HepG2 (cell line): ENCODE results near the gene B4GALT2. TPM values are rescaled to one million over a fixed set of nuclear protein-coding genes. Genes with fewer than 3 reads are reported as not detected.
A peak's percentile ranks its signal among the peaks of the same experiment; 100 is the strongest.

Source experiments
- ATAD3A ChIP-seq: sonication (generic); formaldehyde crosslinking; IDR thresholded peaks from 2 replicates; pipeline ENCODE4 v1.4.0; 2020; ENCODE audit warnings: missing genetic modification reagents
- CHCHD3 ChIP-seq: sonication (generic); formaldehyde crosslinking; IDR thresholded peaks from 2 replicates; pipeline ENCODE4 v1.8.0; 2022; ENCODE audit warnings: mild to moderate bottlenecking, missing genetic modification reagents, moderate library complexity
- E2F2 ChIP-seq: sonication (generic); formaldehyde crosslinking; IDR thresholded peaks from 2 replicates; pipeline ENCODE4 v1.4.0; 2020; ENCODE audit warnings: missing genetic modification reagents, borderline replicate concordance
- ESRRA ChIP-seq: sonication (generic); formaldehyde crosslinking; IDR thresholded peaks from 2 replicates; pipeline ENCODE4 v1.5.1; 2020; ENCODE audit warnings: mild to moderate bottlenecking, low read depth, missing genetic modification reagents
- GMEB1 ChIP-seq: sonication (generic); formaldehyde crosslinking; IDR thresholded peaks from 2 replicates; pipeline ENCODE4 v1.5.1; 2020; ENCODE audit warnings: missing genetic modification reagents, mild to moderate bottlenecking, borderline replicate concordance
- IKZF1 ChIP-seq: fragments of 450-650 bp; IDR thresholded peaks from 2 replicates; pipeline ENCODE4 v1.7.1; 2016
- JUN ChIP-seq: sonication (generic); formaldehyde crosslinking; IDR thresholded peaks from 2 replicates; pipeline ENCODE4 v1.4.0; 2020; ENCODE audit warnings: mild to moderate bottlenecking, missing genetic modification reagents
- MBNL3 ChIP-seq: fragments of 250-450 bp; sonication (Bioruptor Pico); conservative IDR thresholded peaks from 2 replicates; pipeline ENCODE4 v1.8.0; 2022; ENCODE audit warnings: mild to moderate bottlenecking, inconsistent platforms
- NFYB ChIP-seq: sonication (generic); formaldehyde crosslinking; IDR thresholded peaks from 2 replicates; pipeline ENCODE4 v1.4.0; 2020; ENCODE audit warnings: missing genetic modification reagents
- RXRB ChIP-seq: IDR thresholded peaks from 2 replicates; pipeline ENCODE4 v1.6.1; 2016; ENCODE audit warnings: borderline replicate concordance, missing genetic modification reagents, missing compliant biosample characterization
- SUZ12 ChIP-seq: fragments of 150-350 bp; IDR thresholded peaks from 2 replicates; pipeline ENCODE4 v1.6.1; 2014; ENCODE audit warnings: low read depth, low read length
- TAF15 ChIP-seq: fragments of 200-400 bp; formaldehyde crosslinking; IDR thresholded peaks from one replicate; pipeline ENCODE4 v1.6.1; 2018; ENCODE audit warnings: mild to moderate bottlenecking, low read depth, low read length; ENCODE audit not compliant: poor library complexity, severe bottlenecking
- TFDP2 ChIP-seq: sonication (generic); formaldehyde crosslinking; IDR thresholded peaks from 2 replicates; pipeline ENCODE4 v1.4.0; 2020; ENCODE audit warnings: missing genetic modification reagents
- ZFYVE20 ChIP-seq: sonication (generic); formaldehyde crosslinking; IDR thresholded peaks from 2 replicates; pipeline ENCODE4 v1.8.0; 2023; ENCODE audit warnings: low read depth, mild to moderate bottlenecking, moderate library complexity, missing genetic modification reagents, borderline replicate concordance
- ZNF256 ChIP-seq: sonication (generic); formaldehyde crosslinking; conservative IDR thresholded peaks from 2 replicates; pipeline ENCODE4 v1.4.0; 2020; ENCODE audit warnings: missing genetic modification reagents
- ZNF33B ChIP-seq: sonication (generic); formaldehyde crosslinking; IDR thresholded peaks from 2 replicates; pipeline ENCODE4 v1.5.1; 2020; ENCODE audit warnings: mild to moderate bottlenecking, missing genetic modification reagents
- ZNF841 ChIP-seq: sonication (generic); formaldehyde crosslinking; IDR thresholded peaks from 2 replicates; pipeline ENCODE4 v1.8.1; 2023; ENCODE audit warnings: missing genetic modification reagents, borderline replicate concordance
- polyA plus RNA-seq, 8 experiments: library from polyadenylated mRNA; depleted of rRNA in 3 of 8; stranded (reverse) in 7 of 8; unstranded in 1 of 8; fragments of >200 nt; fragmentation: Illumina TruSeq in 4 of 8; extraction: Trizol in 4 of 8; gene quantifications; 2 replicates each; pipeline versions ENCODE4 v1.2.1 to v1.2.3, GENCODE V29; 2011 to 2016; ENCODE audit warnings: low read depth in 4 of 8, missing spikeins in 1 of 8, mixed read lengths in 1 of 8; ENCODE audit not compliant: insufficient read depth in 1 of 8
- total RNA-seq, 5 experiments: library from RNA; depleted of rRNA; stranded (reverse); fragments of >200 nt; fragmentation: Illumina TruSeq; extraction: Trizol; gene quantifications; 2 replicates each; pipeline ENCODE4 v1.2.3, GENCODE V29; 2016; ENCODE audit warnings: low read depth in 1 of 5
- TF ChIP-seq, protein P1 (sequence below): sonication (generic); formaldehyde crosslinking; IDR thresholded peaks from 2 replicates; pipeline ENCODE4 v1.5.0; 2020; ENCODE audit warnings: missing genetic modification reagents
- TF ChIP-seq, protein P2 (sequence below): sonication (generic); formaldehyde crosslinking; IDR thresholded peaks from 2 replicates; pipeline ENCODE4 v1.4.0; 2020; ENCODE audit warnings: mild to moderate bottlenecking, missing genetic modification reagents, borderline replicate concordance

The B4GALT2 gene
- total and polyA plus RNA-seq, 2 of the 13 experiments (the other 11 are each of a cell fraction or from before 2014, with no cell fraction given), result 41.9 to 78.0 TPM

DNA sequence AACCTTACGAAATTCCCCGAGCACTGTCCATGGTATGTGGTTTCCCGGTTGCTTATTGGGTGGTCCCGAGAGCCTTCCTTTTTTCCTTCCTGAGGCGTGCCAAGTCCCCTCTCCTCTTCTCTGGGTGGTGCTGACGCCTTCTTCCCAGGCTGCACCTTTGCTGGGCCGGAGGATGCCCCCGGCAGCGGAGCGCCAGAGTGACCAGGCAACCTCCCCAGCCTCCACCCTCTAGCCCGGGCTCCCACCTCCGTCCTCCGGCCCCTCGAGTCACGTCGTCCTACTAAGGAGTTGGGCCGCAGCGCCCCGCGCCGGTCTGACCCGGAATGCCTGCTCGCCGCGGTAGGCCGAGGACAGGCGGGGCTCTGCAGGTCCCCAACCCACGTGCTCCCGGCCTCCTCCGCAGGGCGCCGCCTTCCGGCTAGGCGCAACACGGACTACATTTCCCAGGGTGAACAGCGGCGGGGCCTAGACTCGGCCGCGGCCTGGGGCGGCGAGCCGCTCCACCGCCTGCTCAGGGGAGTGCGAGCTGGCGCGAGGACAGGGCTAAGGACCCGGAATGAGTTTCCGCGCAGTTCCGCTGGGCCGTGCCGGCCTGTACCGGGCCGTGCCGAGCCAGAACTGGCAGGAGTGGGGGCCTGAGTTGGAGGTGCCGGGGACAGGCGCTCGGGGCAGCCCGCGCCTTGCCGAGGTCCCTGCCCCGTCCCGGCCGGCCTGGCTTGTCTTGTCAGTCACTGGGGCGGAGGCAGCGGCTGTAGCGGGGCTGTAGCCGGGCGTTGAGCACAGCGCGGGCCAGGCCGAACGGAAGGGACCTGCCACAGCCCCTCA is 32.6 kb upstream of the B4GALT2 start, which contains the start of gene IPO13 (continued):
- TF ChIP-seq JUN (CRISPR knock-in tag) (0 out of 2 replicates have a peak, but pooled peaks have one; percentile 11), TFDP2 (CRISPR knock-in tag) (peak; percentile 89), E2F2 (CRISPR knock-in tag) (no peak), IKZF1 (no peak), NFYB (CRISPR knock-in tag) (peak; percentile 19; the same call in 1 of the 2 replicates), RXRB (CRISPR knock-in tag) (peak; percentile 58; the same call in 1 of the 2 replicates), ATAD3A (CRISPR knock-in tag) (no peak), SUZ12 (peak; percentile 67), ZNF33B (peak; percentile 76; the same call in 1 of the 2 replicates), ZFYVE20 (no peak), ZNF256 (CRISPR knock-in tag) (no peak), ZNF841 (CRISPR knock-in tag) (0 out of 2 replicates have a peak, but pooled peaks have one; percentile 41), TAF15 (no peak), ESRRA (CRISPR knock-in tag) (peak; percentile 51; the same call in 1 of the 2 replicates), GMEB1 (CRISPR knock-in tag) (peak; percentile 92), MBNL3 (CRISPR knock-in tag) (no peak), CHCHD3 (peak; percentile 77)
- TF ChIP-seq, protein P1, sequence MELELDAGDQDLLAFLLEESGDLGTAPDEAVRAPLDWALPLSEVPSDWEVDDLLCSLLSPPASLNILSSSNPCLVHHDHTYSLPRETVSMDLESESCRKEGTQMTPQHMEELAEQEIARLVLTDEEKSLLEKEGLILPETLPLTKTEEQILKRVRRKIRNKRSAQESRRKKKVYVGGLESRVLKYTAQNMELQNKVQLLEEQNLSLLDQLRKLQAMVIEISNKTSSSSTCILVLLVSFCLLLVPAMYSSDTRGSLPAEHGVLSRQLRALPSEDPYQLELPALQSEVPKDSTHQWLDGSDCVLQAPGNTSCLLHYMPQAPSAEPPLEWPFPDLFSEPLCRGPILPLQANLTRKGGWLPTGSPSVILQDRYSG (CRISPR knock-in tag), result no peak
- TF ChIP-seq, protein P2, sequence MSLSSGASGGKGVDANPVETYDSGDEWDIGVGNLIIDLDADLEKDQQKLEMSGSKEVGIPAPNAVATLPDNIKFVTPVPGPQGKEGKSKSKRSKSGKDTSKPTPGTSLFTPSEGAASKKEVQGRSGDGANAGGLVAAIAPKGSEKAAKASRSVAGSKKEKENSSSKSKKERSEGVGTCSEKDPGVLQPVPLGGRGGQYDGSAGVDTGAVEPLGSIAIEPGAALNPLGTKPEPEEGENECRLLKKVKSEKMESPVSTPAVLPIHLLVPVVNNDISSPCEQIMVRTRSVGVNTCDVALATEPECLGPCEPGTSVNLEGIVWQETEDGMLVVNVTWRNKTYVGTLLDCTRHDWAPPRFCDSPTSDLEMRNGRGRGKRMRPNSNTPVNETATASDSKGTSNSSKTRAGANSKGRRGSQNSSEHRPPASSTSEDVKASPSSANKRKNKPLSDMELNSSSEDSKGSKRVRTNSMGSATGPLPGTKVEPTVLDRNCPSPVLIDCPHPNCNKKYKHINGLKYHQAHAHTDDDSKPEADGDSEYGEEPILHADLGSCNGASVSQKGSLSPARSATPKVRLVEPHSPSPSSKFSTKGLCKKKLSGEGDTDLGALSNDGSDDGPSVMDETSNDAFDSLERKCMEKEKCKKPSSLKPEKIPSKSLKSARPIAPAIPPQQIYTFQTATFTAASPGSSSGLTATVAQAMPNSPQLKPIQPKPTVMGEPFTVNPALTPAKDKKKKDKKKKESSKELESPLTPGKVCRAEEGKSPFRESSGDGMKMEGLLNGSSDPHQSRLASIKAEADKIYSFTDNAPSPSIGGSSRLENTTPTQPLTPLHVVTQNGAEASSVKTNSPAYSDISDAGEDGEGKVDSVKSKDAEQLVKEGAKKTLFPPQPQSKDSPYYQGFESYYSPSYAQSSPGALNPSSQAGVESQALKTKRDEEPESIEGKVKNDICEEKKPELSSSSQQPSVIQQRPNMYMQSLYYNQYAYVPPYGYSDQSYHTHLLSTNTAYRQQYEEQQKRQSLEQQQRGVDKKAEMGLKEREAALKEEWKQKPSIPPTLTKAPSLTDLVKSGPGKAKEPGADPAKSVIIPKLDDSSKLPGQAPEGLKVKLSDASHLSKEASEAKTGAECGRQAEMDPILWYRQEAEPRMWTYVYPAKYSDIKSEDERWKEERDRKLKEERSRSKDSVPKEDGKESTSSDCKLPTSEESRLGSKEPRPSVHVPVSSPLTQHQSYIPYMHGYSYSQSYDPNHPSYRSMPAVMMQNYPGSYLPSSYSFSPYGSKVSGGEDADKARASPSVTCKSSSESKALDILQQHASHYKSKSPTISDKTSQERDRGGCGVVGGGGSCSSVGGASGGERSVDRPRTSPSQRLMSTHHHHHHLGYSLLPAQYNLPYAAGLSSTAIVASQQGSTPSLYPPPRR (CRISPR knock-in tag), result peak; percentile 80; the same call in 1 of the 2 replicates
